Adrenal gland (tissue), 5 donors: Measurements from ENCODE around the gene TMEM109.

ENCODE experiments used
- POLR2A ChIP-seq, 2 donors: fragments of 450-650 bp; IDR thresholded peaks; one replicate each; pipeline ENCODE4 v1.6.1; 2017; ENCODE audit warnings: antibody characterized with exemption in 2 of 2, mild to moderate bottlenecking in 2 of 2, moderate library complexity in 1 of 2
- TF ChIP-seq, protein P1 (sequence below), 6 experiments: fragments of 450-650 bp in 4 of 6; fragments of 200-600 bp in 2 of 6; sonication (generic) in 1 of 6; IDR thresholded peaks; 1 replicate in 5 of 6; 2 replicates in 1 of 6; pipeline versions ENCODE4 v1.5.1 to v1.8.0; 2016 to 2021; ENCODE audit warnings: antibody characterized with exemption in 6 of 6, mild to moderate bottlenecking in 2 of 6, moderate library complexity in 1 of 6
- donor health status: DM: no; HTN: no; CAD: no.

- TF ChIP-seq, protein P1, sequence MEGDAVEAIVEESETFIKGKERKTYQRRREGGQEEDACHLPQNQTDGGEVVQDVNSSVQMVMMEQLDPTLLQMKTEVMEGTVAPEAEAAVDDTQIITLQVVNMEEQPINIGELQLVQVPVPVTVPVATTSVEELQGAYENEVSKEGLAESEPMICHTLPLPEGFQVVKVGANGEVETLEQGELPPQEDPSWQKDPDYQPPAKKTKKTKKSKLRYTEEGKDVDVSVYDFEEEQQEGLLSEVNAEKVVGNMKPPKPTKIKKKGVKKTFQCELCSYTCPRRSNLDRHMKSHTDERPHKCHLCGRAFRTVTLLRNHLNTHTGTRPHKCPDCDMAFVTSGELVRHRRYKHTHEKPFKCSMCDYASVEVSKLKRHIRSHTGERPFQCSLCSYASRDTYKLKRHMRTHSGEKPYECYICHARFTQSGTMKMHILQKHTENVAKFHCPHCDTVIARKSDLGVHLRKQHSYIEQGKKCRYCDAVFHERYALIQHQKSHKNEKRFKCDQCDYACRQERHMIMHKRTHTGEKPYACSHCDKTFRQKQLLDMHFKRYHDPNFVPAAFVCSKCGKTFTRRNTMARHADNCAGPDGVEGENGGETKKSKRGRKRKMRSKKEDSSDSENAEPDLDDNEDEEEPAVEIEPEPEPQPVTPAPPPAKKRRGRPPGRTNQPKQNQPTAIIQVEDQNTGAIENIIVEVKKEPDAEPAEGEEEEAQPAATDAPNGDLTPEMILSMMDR (IDR thresholded peaks at IDR 0.05) = no peak
- TF ChIP-seq POLR2A (IDR thresholded peaks at IDR 0.05) = no peak
Measured at GRCh38 chr11:60934124-60934789, 20.3 kb downstream of the TMEM109 start.
